ENCODE data around the gene ESPL1.

- TF ChIP-seq USF2 (CRISPR knock-in tag; IDR thresholded peaks at IDR 0.05) (no peak), MYBL2 (CRISPR knock-in tag; IDR thresholded peaks at IDR 0.05) (no peak), SP1 (CRISPR knock-in tag; conservative IDR thresholded peaks at IDR 0.05) (no peak), CTCF (IDR thresholded peaks at IDR 0.05) (no peak), ATF3 (CRISPR knock-in tag; conservative IDR thresholded peaks at IDR 0.05) (no peak), MXD4 (CRISPR knock-in tag; IDR thresholded peaks at IDR 0.05; ENCODE audit: borderline replicate concordance) (no peak), HMGXB4 (CRISPR knock-in tag; IDR thresholded peaks at IDR 0.05) (no peak), CREM (CRISPR knock-in tag; IDR thresholded peaks at IDR 0.05) (no peak), ETV6 (CRISPR knock-in tag; IDR thresholded peaks at IDR 0.05) (no peak), ZNF512 (CRISPR knock-in tag; IDR thresholded peaks at IDR 0.05; ENCODE audit: borderline replicate concordance) (no peak)
Measured at GRCh38 chr12:53274445-53274844, 6.3 kb downstream of the ESPL1 start.

Measured in WTC11 (cell line).